ENCODE measurements around the gene IRX4.

IRX4 gene

GRCh38 chr5:1891391-1891790 lies 8.7 kb upstream of the IRX4 start:
- DNase-seq, result no peak

DNA sequence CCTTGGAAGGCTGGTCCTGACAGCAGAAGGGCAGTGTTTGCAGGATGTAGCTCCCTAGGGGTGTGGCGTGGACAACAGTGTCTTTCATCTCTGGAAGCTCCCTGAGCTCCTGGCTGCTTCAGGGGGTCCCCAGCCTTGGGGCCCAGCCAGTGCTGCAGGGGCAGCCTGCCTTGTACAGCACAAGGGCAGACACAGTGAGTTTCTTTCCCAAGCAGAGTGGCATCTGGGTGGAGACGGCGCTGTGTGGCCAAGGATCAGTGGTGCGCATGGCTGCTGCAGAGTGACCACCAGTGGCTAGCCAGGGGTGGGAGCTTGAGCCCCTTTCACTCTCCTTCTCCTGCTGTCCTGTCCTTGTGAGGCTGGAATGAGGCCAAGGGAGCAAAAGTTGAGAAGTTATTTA lies 7.6 kb upstream of the IRX4 start:
- no peak for DNase-seq

- no peak for DNase-seq
These were observed 6.8 kb upstream of the IRX4 start for GRCh38 chr5:1889321-1890065.

GRCh38 chr5:1888541-1889251 lies 6.0 kb upstream of the IRX4 start:
- DNase-seq, result no peak

GRCh38 chr5:1887588-1888360 lies 5.0 kb upstream of the IRX4 start:
- DNase-seq, result no peak

GRCh38 chr5:1886846-1887587 lies 4.3 kb upstream of the IRX4 start:
- no peak for DNase-seq

- DNase-seq, result no peak
These were observed 3.4 kb upstream of the IRX4 start for GRCh38 chr5:1885868-1886845.

DNA sequence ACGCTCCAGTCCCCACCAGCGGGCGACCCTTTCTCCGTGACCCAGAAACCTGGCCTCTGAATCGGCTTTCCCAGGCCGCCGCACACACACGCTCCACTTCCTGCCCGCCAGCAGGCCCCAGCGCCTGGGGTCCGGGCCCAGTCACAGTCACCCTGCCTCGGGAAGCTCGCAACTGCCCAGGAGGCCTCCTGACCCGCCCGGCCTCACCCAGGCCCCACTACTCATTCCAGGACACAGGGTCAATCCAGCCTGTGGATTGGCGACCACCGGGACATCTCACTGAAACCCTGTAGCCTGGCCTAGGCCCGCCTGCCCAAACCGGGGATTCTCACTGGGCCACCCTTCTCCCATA lies 2.7 kb upstream of the IRX4 start:
- no peak for DNase-seq

- DNase-seq, result no peak
These were observed 2.1 kb upstream of the IRX4 start for GRCh38 chr5:1884678-1885403.

DNA sequence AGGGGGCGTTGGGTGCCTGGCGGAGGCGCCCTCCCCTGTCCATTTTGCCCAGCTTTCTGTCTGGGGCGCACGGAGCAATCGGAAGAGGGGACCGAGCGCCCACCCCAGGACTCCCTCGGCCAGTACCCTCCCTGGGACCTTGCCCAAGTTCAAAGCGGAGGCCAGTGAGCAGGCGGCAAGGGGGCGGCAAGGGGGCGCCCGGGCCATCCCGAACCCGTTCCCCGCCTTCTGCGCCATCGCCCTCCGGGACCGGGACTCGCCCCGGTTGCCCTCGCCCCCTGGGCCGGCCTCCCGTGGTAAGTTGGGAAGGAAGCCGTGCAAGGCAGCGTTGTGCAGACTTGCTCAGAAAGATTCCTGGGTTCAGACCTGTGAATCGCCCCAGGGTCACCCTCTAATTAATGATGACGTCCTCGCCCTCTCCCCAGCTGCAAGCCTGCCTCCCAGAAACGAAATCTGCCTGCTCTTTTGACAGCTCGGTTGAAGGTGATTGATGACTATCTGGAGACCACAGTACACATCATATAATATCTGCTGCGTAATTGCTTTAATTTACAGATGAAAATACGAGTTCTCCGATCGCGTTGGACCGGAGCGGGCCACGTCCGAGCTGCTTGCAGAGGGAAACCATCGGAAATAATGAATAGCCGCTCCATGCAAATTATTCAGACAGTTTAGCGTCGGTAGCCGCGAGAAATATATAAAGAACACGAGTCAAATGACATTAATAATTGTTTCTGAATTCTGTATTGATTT lies 1.4 kb upstream of the IRX4 start:
- DNase-seq, result no peak

DNA sequence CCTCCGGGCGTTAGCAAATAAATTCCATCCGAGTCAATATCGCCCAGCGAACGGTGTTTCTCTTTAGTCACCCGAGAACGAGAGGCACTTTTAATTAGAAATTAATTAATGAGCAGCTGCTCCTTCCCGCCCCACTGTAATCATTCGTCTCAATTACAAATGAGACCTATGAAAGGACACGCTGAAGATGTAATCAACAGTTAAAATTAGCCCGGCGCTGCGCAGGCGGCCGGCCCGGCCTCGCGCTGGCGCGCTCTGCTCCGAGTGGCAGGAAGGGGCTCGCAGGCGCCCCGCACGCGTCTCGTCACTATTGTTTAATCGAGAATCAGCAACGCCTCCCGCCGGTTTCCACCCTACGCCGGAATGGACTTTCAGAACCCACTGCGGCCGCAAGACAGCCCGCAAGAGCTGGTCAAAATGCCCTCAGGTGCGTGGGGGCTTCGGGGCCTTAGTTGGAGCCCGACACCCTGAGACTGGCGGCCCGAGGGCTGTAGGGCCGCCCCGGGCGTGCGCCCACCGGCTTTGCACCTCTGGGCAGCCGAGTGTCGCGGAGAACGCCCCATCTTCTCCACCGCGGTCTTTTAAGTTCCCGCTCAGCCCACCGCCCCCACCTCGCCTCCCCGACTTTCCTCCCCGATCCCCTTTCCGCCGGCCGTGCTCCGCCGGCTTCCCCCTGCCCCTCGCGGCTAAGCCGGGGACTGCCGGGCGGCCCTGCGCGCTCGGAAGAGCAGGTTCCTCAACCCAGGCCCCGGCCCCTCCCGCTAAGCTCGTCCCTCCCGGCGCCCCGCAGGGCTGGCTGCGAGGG lies 597 bp upstream of the IRX4 start:
- DNase-seq, result no peak

DNA sequence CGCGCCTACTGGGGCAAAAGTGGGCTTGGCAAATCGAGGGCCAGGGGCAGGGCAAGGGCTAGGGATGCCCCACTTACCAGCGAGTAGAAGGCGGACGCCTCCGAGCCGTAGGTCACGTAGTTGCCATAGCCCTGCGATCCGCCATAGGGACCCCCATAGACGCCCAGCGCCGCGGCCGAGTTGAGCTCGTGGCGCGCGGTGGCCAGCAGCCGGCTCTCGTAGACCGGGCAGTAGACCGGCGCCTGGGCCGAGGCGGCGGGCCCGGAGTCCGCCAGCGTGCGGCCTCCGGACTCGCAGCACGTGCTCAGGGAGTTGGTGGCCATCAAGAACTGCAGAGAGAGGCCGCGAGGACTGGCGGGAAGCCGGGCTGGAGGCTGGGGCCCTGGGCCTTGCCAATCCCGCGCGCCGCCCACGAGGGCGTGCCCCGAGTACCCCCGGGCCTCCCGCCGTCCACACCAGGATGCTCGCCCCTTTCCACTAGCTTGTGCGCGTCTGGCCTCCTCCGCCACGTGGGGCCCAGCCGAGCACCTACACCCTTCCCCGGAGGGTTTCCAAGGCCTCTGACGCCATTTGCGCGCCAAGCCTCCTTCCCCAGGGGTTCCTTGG lies 891 bp downstream of the IRX4 start:
- DNase-seq, result no peak

GRCh38 chr5:1881098-1881572 lies 1.6 kb downstream of the IRX4 start:
- DNase-seq, result no peak

DNA sequence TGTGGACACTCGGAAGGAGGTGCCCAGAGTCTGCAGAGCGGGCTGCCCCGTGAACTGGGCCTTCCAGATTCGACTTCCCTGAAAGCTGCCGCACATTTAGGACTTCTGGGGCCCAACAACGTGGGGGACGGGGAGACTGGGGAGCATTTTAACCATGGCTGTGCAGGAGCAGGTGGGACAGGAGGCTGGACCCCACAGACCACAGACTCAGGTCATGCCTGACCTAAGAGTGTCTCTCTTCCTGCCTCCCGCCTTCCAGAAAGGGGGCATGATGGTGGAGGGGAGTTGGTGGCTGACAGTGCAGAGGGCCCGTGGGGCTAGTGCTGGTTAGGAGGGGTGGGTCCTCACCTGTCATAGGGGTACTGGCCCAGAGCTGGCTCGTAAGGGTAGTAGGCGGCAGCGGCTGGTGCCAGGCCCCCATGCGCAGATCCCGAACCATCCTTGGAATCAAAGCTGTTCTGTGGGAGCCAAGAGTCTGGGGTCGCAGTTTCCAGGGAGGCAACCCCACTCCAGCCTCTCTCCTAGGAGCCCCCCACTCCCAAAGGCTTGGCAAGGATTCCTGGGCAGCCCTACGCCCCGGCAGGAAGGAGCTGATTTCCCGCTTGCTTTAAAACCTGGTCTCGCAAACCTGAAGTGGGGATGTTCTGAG lies 2.2 kb downstream of the IRX4 start:
- DNase-seq, result no peak

GRCh38 chr5:1879292-1880263 lies 3.1 kb downstream of the IRX4 start:
- DNase-seq, result no peak

DNA sequence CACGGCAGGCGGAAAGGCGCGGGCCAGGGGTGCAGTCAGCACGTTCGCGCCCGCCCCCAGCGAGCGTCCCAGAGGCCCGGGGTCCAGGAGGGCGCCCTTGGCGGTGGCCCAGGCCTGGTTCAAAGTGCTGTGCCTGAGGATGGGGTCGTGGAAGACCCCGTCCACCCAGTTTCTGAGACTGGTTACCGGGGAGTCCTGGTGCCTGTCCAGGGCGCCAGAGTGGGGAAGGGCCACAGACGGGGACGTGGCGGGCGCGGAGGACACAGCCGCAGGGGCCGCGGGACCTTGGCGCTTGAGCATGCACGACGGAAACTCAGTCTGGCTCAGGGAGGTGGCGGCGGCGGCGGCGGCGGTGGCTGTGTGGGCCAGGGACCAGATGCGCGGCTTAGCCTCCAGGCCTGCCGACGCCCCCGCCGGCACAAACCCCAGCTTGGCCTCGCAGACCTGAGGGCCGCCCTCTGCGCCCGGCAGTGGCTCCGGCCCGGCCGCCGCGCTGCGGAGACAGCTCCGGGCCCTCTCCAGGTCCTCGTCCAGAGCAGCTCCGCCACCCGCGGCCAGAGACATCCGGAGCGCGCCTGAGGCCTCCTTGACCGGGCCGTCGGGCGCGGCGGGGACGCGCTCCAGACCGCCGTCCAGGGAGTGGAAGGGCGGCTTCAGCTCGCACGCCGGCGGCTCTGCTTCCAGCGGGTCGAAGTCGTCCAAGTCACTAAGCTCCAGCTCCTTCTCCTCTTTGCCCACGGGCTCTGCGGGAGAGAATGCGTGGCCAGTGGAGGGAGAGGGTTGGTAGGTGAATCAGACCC lies 4.5 kb downstream of the IRX4 start:
- DNase-seq, result no peak
